Stimulated activated CD4-positive, alpha-beta T cell treated with anti-CD3 and anti-CD28 coated beads, Interleukin-15, amount 100 ng/mL, for 48 hours (primary cell): ENCODE results near the gene DELE1.

ENCODE experiments used
- DNase-seq, 2 donors: peaks; one replicate each; pipeline ENCODE4 v3.0.0-alpha.2; 2020; ENCODE audit warnings: low read depth in 2 of 2

DELE1 gene

DNA sequence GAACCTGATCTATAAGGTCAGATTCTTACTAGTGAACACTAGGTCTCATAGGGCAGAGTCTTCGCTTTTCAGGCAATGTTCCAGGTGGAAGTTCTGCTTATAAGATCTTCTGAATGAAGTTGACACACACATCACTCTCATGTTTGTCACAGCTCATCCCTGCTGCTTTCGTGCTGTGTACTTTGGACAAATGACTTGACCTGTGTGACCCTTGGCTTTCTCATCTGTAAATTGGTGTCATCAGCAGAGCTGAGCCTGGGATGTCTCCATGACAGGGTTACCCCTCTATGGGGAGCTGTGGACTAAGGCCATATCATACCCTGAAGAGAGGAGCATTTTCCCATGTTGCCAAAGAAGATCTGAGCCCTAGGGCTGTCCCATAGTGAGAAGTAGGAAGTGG, 2.8 kb downstream of the DELE1 start:
- DNase-seq = no peak

DNA sequence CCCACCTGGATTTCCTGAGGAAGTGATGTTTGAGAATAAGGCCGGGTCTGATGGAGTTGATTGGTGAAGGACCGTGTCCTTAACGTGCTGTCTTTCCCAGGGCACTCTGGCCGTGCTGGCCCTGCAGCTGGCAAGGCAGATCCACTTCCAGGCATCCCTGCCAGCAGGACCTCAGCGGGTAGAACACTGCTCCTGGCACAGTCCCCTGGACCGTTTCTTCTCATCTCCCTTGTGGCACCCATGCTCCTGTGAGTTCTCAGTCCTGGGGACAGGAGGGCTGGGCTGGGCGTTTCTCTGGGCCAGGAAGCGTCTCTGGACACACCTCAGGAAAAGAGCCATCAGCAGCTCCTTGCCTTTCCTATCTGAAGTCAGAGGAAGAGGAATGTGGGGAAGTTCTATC, 4.4 kb downstream of the DELE1 start:
- no peak for DNase-seq

DNA sequence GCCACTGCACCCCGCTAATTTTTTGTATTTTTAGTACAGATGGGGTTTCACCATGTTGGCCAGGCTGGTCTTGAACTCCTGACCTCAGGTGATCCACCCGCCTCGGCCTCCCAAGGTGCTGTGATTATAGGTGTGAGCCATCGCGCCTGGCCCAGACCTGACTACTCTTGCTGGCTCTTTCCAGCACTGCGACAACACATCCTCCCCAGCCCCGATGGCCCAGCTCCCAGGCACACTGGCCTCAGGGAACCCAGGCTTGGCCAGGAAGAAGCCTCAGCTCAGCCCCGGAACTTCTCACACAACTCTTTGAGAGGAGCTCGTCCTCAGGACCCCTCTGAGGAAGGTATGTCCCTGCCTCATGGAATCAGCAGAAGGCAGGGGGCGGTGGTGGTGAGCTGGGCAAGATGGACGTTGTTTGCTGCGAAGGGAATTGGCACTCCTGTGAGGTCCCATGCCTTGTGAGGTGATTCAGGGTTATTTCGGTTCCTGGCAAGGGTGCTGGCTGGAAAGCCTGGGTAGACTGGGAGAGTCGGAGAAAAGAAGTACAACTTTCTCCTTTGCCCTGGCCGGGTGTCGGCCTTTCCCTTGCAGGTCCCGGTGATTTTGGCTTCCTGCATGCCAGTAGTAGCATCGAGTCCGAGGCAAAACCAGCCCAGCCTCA, 5.9 kb downstream of the DELE1 start:
- no peak for DNase-seq

DNA sequence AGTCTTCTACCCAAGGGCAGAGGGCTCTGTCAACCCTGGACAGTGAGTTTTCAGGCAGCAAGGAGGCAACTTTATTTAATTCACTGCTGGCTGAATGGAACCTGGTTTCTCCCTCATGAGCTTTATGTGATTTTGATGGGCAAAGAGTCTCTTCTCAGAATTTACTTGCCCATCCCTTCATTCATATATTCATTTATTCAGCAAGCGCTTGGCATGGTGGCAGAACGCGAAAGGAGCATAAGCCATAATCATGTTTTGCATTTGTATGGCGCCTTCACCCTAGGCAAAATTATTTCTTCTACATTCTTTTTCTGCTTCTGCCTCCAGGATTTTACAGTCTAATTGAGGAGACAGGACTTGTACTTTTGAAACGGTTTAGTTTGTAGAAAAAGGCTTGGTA, 8.0 kb downstream of the DELE1 start:
- no peak for DNase-seq

DNA sequence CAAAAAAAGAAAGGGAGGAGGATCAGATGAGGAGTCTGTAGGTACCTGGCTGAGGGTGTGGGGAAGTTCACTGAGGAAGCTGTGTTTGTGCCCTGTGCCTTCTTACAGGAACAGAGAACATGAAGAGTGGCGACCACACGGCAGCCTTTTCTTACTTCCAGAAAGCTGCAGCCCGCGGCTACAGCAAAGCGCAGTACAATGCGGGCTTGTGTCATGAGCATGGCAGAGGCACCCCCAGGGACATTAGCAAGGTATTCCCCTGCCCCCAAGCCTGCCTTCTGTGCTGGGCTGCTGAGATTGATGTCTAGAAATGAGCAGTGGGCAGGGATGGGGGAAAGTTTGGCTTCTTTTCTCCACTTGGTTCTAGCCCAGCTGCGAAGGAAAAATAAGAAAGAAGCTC, 9.5 kb downstream of the DELE1 start:
- DNase-seq = no peak

DNA sequence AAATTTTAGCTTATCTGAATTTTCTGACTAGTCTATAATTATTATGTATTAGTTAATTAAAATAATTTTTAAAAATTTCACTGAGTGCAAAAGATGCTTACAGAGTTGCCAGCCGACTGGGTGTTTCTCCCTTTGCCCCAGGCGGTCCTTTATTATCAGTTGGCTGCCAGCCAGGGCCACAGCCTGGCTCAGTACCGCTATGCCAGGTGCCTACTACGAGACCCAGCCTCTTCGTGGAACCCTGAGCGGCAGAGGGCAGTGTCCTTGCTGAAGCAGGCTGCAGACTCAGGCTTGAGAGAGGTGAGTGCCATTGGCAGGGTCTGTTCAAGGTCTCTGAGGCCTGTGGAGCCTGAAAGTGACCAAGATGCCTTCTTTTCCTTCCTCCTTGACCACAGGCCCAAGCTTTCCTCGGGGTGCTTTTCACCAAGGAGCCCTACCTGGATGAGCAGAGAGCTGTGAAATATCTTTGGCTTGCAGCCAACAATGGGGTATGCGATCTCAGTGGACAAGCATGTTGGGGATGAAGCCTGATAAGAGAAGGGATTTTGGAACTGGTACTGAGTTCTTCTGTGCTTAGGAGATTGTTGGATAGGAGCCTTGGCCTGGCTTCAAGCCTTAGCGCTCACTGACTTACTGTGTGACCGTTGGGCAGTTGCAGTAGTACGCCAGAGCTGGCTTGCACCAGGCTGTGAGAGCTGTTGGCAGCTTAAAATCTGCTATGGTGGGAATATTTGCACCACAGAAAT, 10.6 kb downstream of the DELE1 start:
- no peak for DNase-seq

DNA sequence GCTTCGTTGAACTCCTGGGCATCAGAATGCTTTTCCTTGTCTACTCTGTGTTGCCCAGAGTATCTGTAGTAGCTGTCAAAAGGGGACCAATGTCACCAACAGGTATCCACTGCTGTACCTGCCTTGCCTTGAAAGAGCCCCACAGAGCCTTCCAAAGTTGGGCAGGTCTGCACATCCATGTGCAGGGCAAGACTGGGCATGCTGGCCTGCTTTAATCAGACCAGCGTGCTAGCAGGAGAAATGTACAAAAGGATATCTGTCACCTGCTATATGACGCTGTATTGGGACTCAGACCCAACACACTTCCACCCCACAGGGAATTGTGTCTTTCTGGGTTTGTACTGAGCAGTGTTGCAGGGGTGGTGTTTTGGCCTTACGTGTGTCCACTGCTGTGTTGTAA, 11.9 kb downstream of the DELE1 start:
- DNase-seq = no peak

DNA sequence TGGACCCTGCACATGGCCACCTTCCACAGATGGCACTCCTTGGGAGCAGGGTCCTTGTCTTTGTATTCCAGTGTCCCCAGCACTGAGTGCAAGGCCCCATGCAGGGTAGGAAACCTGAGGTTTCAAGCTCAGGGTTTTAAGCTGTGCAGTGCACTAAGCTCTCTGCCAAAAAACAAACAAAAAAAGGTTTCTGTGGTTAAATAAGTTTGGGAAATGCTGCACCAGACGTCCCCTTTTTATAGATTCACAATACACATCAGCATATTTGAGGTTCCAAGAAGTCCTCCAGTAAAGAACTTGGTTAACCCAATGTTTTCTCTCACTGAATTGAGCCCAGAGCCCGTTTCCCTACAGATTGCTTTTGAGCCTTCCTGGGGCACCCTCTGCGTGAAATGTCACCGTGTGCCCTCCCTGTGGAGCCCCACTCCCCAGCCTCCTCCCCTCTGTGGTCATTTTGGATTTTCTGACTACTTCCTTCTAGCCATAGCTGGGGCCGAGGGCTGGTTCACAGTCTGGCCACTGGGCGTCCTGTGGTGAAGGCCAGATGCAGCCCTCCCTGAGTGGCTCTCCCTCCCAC, 17.1 kb downstream of the DELE1 start:
- no peak for DNase-seq

DNA sequence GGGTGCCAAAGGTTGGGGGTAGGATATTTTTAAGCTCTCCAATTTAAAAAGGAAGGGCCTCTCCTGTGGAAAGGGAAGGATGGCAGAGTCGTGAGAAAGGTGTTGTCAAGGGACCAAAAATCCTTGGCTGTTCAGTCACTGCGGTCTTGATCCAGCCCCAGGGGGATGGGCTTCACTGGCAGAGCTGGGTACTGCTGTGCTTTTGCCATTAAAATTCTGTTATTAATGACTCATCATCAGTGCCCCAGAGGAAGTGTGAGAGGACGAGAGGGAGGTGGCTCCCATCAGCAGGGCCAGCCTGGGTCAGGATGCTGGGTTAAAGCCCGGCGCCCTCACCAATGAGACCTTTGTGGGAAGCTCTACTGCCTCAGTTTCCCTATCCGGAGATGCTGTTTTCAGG, 17.6 kb downstream of the DELE1 start:
- no peak for DNase-seq

DNA sequence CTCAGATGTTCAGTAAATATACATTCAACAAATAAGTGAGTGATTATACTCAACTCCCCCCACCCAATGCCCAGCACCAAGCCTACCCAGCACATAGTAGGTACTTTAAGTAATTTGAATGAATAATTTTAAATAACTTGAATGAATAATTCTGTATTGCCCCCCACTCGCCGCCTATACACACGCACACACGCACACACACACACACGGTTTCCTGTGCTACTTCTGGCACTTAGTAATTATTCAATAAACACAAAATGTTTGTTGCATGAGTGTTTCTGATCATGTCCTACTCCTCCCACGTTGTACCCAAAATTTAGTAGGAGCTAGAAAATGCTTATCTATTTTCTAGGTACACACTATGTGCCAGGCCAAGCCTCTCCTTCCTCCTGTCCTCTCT, 18.1 kb downstream of the DELE1 start:
- DNase-seq = no peak

DNA sequence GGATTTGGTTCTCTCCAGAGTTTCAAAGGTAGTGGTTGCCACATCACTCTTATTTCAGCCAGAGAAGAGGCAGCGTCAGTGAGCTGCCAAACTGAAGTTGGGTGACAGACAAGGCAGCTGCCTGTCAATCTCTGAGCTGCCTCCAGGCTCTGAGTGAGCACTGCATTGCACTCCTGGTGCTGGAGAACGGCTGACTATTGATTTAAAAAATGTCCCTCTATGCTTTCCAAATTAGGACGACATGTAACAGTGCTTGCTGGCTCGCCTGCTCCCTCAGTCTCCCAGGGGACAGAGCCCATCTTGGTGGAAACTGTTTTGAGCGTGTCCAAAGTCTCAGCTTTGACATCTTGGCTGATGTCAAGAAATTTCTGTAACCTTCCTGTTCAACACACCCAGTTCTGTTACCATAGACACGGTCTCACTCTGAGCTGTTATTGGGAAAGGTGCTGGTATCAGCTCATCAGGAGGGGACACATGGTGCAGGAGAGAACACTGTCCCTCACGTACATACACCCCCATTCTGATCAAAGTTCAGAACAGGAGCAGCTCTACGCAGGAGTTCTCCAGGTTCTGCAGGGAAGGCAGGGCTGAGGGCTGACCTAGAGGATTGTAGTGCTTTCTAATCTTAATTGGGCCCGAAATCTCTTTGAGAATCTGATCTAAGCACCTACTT, 18.6 kb downstream of the DELE1 start:
- DNase-seq = no peak

DNA sequence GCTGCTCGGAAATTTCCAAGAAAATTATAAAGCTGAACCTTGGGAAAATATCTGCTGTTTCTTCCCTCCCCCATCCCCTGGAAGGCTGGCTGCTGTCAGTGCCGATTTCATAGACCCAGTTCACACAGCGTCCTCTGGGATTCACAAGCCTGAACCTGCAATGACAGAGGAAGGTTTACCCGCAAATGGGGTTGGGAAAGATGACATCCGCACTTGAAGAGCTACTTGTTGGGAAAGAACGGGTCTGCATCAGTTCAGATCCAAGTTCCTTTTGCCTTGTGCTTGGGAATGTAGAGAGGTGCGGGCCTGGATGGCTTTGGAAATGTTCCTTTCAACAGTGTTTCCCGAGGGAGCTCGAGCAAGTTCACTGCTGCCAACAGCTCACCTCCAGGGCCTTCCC, 20.4 kb downstream of the DELE1 start:
- no peak for DNase-seq

DNA sequence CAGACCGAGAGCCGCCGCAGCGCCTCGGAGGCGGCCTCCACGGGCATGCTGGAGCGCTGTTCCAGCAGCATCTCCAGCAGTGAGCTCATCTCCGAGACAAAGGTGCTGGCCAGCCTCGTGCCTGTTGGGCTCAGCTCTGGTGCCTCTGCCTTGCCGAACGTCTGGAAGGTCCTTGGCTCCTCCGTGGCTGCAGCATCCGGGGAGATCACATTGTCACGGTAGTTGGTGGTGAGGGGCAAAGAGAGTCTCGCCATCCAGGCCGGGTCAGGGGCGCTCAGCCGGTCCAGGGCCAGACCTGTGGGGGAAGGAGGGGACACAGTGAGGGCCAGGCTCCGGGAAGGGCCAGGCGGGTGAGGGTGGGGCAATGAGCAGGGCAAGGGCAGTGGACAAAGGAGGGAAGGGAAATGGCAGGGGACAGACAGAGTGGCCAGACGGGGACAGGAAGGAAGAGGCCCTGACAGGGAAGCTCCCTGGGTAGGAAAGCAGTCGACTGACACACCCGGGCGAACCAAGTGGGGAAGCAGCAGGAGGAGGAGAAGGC, 21.9 kb downstream of the DELE1 start:
- no peak for DNase-seq

DNA sequence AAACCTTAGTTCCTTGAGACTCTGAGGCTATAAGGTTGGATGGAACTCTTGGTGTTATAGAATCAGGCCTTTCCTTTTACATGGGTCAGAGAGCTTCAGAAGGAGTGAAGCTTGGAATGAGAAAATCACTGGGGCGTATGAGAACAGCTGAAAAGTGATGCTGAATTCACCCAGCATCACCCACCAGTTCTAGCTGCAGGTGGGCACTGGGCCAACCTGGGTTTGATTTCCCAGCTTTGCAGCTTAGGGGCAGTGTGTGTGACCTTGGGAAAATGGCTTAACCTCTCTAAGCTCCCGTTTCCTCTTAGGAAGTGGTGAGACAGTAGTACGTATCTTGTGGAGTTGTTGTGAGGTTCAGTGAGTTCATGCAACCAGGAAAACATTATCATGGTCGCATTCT, 23.6 kb downstream of the DELE1 start:
- DNase-seq = no peak

DNA sequence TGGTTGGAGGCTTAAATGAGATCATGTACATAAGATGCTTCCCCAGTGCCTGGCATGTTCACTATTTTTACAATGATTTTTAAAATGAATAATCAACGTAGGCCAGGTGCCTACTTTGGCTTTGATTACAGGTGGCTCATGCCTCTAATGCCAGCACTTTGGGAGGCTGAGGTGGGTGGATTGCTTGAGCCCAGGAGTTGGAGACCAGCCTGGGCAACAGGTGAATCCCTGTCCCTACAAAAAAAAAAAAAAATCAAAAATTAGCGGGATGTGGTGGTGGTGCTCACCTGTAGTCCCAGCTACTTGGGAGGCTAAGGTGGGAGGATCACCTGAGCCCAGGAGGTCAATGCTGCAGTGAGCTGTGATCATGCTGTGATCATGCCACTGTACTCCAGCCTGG, 25.1 kb downstream of the DELE1 start:
- no peak for DNase-seq

DNA sequence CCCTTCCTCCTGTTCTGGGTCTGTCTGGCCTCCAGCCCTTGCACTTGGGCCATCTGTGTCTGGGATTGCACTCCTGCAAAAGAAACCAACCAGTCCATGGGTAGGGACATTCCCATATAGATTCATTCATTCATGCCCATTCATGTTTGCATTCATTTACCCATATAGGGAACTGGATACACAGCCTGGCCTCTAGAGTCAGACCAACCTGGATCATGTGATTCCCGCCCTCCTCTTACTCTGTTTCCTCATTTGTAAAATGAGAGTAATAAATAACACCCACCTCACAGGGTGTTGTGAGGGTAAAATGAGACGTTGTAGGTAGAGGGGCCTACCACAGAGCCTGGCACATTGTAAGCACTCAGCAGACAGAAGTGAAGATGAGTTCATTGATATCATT, 25.8 kb downstream of the DELE1 start:
- no peak for DNase-seq

DNA sequence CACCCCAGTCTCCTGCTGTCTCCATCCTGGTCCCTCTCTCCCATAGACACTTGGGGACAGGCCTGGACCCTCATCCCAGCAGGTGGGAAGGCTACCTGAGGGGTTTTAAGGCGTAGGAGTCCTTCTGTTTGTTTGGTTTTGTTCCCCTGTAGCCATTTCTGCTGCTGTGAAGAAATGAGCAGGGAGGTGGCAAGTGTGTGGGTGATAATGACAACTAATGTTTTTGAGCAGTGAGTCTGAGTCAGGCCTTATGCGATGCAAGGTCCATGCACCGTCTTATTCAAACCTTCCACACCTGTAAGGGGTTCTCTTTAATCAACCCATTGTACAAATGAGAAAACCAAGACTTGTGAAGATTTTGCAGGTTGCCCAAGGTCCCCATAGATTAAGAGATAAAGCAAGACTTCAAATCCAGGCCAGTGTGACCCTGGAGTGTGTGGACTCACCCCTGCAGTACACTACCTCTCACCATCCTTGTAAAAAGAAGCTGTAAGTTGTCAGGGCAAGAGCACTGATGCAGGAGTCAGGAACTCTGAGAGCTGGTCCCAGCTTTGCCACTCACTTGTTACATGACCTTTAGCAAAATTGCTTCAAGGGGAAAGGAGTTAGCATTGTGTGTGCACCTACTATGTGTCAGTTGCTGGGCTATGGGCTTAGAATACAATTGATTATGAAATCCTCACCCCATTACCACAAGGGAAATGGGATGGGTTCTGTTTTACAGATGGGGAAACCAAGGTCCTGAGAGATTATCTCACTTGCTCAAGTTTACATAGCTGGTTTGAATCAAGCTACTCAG, 26.7 kb downstream of the DELE1 start:
- no peak for DNase-seq

DNA sequence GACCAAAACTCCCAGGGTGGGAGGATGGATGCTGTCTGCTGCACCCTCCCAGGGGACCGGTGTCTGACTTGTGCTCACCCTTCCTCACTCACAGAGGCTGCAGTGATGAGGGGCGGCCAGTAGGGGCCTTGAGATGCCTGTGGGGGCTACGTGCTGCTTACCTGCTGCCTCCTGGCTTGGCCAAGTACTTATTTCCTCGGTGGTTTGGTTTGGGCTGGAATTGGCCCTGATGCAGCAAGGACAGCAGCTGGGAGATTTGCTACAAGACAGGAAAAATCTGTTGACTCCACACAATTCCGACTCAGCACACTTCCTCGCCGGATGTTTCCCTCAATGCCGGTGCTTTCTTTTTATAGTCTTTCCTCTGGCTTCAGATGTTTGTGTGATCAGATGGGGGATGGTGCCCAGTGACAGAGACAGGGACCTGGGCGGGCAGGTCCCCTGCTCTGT, 27.7 kb downstream of the DELE1 start:
- peak in 1 of 2 donors; percentile 39 for DNase-seq

DNA sequence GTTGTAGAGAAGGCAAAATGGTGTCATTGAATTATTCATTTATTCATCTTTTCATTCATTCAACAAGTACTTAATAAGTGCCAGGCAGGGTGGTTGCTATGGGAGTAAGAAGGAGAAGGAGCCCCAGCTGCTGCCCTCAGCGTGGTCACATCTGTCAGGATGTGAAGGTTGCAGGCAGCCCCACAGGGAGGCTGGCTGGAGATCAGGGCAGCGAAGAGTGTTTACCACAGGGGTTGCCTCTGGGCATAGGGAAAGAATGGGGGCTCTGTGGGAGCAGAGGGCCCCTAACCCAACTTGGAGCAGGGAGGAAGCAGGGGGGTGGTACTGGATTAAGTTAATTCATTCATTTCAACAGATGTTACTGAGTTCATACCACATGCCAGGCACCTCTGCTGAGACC, 28.3 kb downstream of the DELE1 start:
- no peak for DNase-seq

DNA sequence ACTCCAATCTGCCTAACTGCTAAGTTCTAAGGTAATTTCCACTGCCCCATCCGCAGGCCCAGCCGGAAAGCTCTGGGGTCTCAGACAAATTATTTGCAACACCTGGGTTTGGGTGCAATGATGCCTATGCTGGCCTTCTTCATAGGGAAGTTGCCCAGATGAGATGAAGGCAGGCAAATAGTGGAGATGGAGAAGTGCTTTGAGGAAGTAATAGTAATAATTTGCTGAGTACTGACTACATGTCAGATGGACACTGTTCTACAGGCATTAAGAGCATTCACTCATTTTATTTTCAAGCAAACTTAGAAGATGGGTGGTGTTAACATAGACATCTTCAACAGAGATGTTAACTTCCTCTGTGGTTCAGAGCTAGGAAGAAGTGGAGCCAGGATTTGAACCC, 30.5 kb downstream of the DELE1 start:
- no peak for DNase-seq

DNA sequence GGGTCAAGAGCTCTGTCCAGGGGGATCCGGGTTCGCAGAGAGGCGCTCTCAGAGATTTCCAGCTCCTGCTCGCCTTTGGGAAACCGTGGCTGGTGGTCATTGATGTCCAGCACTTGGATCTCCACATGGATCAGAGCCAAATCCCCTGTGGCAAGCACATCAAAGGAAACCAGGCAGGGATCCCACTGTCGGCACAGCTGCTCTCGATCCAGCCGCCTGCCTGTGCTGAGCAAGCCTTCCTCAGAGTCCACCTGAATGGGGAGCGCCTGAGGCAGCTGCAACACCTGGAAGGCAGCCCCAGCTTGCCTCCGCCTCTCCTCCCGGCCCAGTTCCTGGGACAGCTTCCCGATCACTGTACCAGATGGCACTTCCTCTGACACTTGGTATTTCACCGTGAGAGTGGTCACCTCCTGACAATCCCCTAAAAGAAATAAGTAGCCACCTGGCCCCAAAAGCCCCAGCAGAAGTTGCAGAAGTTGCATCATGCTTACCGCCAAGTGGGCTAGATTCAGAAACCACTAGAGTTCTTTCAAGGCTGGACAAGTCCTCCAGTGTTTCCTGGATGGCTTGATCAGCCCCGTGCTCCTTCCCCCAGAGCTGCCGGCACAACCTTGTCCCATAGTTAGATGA, 33.8 kb downstream of the DELE1 start:
- DNase-seq = no peak
